ENCODE results near the gene NMNAT3.

Gene NMNAT3

GRCh38 chr3:139677388-139678155 lies at the start of gene NMNAT3:
TSS of gene NMNAT3 (minus strand) at chr3:139677972. CDS start at chr3:139627724, 50,248 bp downstream.
- Histone ChIP-seq H3K27ac (ENCODE audit: low read depth, low read length) (no peak within 1 kb of the TSS), H3K36me3 (ENCODE audit: insufficient read depth, low read length) (no peaks in the 10 kb centered on the region), H3K27me3 (ENCODE audit: control insufficient read depth in 1 of 2, insufficient read depth in 2 of 2, low read length in 2 of 2) (no peaks in the 10 kb centered on the region), H3K4me3 (ENCODE audit: low read depth in 1 of 2, low read length in 2 of 2) (peak within 1 kb of the TSS; percentile 81 to 89), H3K9ac (ENCODE audit: low read length) (peak within 1 kb of the TSS; percentile 26), H3K4me1 (ENCODE audit: insufficient read depth, low read length) (peaks cover 10% of the 10 kb centered on the region), H3K9me3 (ENCODE audit: low read length) (no peaks in the 10 kb centered on the region)

- Histone ChIP-seq H3K27ac (ENCODE audit: low read depth, low read length) (no peak overlapping the region), H3K9ac (ENCODE audit: low read length) (no peak overlapping the region), H3K27me3 (ENCODE audit: control insufficient read depth in 1 of 2, insufficient read depth in 2 of 2, low read length in 2 of 2) (no peaks in the 10 kb centered on the region), H3K4me3 (ENCODE audit: low read depth in 1 of 2, low read length in 2 of 2) (no peak overlapping the region), H3K9me3 (ENCODE audit: low read length) (no peaks in the 10 kb centered on the region), H3K36me3 (ENCODE audit: insufficient read depth, low read length) (no peaks in the 10 kb centered on the region), H3K4me1 (ENCODE audit: insufficient read depth, low read length) (no peaks in the 10 kb centered on the region)
Measured at GRCh38 chr3:139721370-139721769, 43.6 kb upstream of the NMNAT3 start.

DNA sequence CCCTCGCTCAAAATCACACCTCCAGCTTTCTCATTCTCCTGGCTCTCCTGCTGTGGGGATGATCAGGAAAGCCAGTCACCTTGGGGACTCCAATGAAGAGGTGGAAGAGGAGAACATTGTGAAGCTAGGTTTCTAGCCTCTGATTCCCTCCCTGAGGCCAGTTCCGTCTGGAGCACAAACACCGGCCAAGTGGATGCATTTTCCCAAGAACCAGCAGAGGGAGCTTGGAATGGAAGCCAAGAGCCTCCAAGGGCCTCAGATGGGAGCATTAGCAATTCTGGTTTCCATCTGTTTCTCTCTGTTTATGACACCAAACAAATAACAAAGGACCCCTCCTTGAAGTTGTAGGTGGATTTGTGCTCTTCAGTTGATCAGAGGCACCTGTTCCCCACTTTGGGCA lies 40.6 kb upstream of the NMNAT3 start:
- H3K4me3 ChIP-seq (ENCODE audit: low read depth in 1 of 2, low read length in 2 of 2) = no peak overlapping the region
- H3K4me1 ChIP-seq (ENCODE audit: insufficient read depth, low read length) = no peaks in the 10 kb centered on the region
- H3K9ac ChIP-seq (ENCODE audit: low read length) = no peak overlapping the region
- H3K27ac ChIP-seq (ENCODE audit: low read depth, low read length) = no peak overlapping the region
- H3K36me3 ChIP-seq (ENCODE audit: insufficient read depth, low read length) = no peaks in the 10 kb centered on the region
- no peaks in the 10 kb centered on the region for H3K27me3 ChIP-seq (ENCODE audit: control insufficient read depth in 1 of 2, insufficient read depth in 2 of 2, low read length in 2 of 2)
- H3K9me3 ChIP-seq (ENCODE audit: low read length) = no peaks in the 10 kb centered on the region

DNA sequence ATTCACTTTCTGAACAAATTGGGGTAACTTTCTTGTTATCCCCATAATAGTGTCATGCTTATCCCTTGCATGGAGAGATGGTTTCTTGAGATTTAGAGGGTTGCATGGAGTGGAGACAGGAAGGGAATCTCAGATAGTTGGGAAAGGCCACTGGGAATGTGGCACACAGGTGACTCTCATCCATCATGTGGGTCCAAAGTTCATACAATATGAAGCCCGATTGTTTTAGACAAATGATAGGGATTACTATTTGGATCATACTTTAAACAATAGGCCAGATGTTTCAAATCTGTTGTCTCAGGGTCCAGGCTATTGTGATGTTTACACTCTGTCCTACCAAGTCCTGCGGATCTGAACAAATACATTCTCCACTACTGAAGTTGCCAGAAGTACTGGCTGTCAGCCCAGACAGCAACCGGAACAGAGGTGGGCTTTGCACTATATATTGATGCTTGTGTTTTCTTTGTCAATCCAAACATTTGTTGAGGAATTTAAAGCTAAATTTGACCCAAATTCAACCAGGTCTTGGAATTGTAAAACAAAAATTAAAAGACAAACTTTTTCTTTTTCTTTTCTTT lies 39.2 kb upstream of the NMNAT3 start:
- no peaks in the 10 kb centered on the region for H3K36me3 ChIP-seq (ENCODE audit: insufficient read depth, low read length)
- no peak overlapping the region for H3K9ac ChIP-seq (ENCODE audit: low read length)
- H3K4me1 ChIP-seq (ENCODE audit: insufficient read depth, low read length) = no peaks in the 10 kb centered on the region
- no peak overlapping the region for H3K27ac ChIP-seq (ENCODE audit: low read depth, low read length)
- H3K27me3 ChIP-seq (ENCODE audit: control insufficient read depth in 1 of 2, insufficient read depth in 2 of 2, low read length in 2 of 2) = no peaks in the 10 kb centered on the region
- no peaks in the 10 kb centered on the region for H3K9me3 ChIP-seq (ENCODE audit: low read length)
- H3K4me3 ChIP-seq (ENCODE audit: low read depth in 1 of 2, low read length in 2 of 2) = no peak overlapping the region

DNA sequence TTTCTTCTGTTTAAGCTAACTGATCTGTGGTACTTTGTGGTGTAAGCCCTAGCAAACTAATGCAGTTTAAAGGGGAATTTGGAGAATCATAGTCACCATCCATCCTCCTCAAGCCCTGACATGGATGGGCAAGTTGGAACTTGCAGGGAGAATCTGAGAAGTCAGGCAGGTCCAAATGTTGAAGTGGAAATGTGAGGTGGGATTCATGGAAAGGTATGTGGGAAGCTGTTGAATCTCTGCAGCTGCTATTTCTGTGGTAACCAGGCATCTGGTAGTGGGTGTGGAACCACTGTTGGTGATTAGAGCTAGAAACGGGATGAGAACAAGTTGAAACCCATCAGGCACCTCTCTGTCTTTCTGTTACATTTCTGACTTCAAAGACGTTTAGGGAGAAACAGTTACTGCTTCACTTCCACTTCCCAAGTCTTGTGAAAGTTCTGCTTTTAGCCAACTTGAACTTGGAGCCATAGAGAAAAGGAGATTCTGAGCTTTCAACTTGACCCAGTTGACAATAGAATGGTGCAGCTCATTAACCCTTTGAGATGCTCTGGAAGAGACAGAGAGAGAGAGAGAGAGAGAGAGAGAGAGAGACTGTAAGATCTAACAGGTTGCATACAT lies 38.1 kb upstream of the NMNAT3 start:
- H3K4me3 ChIP-seq (ENCODE audit: low read depth in 1 of 2, low read length in 2 of 2) = no peak overlapping the region
- no peaks in the 10 kb centered on the region for H3K4me1 ChIP-seq (ENCODE audit: insufficient read depth, low read length)
- H3K36me3 ChIP-seq (ENCODE audit: insufficient read depth, low read length) = no peaks in the 10 kb centered on the region
- no peaks in the 10 kb centered on the region for H3K9me3 ChIP-seq (ENCODE audit: low read length)
- H3K9ac ChIP-seq (ENCODE audit: low read length) = no peak overlapping the region
- H3K27ac ChIP-seq (ENCODE audit: low read depth, low read length) = no peak overlapping the region
- H3K27me3 ChIP-seq (ENCODE audit: control insufficient read depth in 1 of 2, insufficient read depth in 2 of 2, low read length in 2 of 2) = no peaks in the 10 kb centered on the region

GRCh38 chr3:139715166-139715565 lies 37.4 kb upstream of the NMNAT3 start:
- Histone ChIP-seq H3K4me1 (ENCODE audit: insufficient read depth, low read length) (no peaks in the 10 kb centered on the region), H3K4me3 (ENCODE audit: low read depth in 1 of 2, low read length in 2 of 2) (no peak overlapping the region), H3K27me3 (ENCODE audit: control insufficient read depth in 1 of 2, insufficient read depth in 2 of 2, low read length in 2 of 2) (no peaks in the 10 kb centered on the region), H3K27ac (ENCODE audit: low read depth, low read length) (no peak overlapping the region), H3K9ac (ENCODE audit: low read length) (no peak overlapping the region), H3K9me3 (ENCODE audit: low read length) (no peaks in the 10 kb centered on the region), H3K36me3 (ENCODE audit: insufficient read depth, low read length) (no peaks in the 10 kb centered on the region)

DNA sequence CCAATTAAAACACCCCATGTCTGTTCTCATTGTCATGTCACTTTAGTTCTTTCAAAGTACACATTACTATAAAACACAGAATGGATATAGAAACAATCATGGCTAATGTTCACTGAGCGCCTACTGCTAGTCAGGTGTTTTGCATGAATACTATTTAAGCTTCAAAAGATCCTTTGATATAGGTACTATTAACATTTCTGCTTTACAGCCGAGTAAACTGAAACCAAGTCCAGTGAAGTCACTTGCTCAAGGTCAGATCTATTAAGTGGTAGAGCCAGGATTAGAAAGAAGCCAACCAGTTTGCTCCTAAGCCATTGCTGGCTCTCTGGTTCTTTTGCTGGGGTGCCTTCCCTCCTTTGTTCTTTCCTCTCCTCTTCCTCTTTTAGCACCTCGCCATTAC lies 32.4 kb upstream of the NMNAT3 start:
- no peaks in the 10 kb centered on the region for H3K9me3 ChIP-seq (ENCODE audit: low read length)
- no peaks in the 10 kb centered on the region for H3K27me3 ChIP-seq (ENCODE audit: control insufficient read depth in 1 of 2, insufficient read depth in 2 of 2, low read length in 2 of 2)
- H3K4me3 ChIP-seq (ENCODE audit: low read depth in 1 of 2, low read length in 2 of 2) = no peak overlapping the region
- H3K27ac ChIP-seq (ENCODE audit: low read depth, low read length) = no peak overlapping the region
- H3K36me3 ChIP-seq (ENCODE audit: insufficient read depth, low read length) = no peaks in the 10 kb centered on the region
- no peaks in the 10 kb centered on the region for H3K4me1 ChIP-seq (ENCODE audit: insufficient read depth, low read length)
- no peak overlapping the region for H3K9ac ChIP-seq (ENCODE audit: low read length)

GRCh38 chr3:139705631-139706030 lies 27.9 kb upstream of the NMNAT3 start:
- Histone ChIP-seq H3K9me3 (ENCODE audit: low read length) (no peaks in the 10 kb centered on the region), H3K4me3 (ENCODE audit: low read depth in 1 of 2, low read length in 2 of 2) (no peak overlapping the region), H3K27me3 (ENCODE audit: control insufficient read depth in 1 of 2, insufficient read depth in 2 of 2, low read length in 2 of 2) (no peaks in the 10 kb centered on the region), H3K36me3 (ENCODE audit: insufficient read depth, low read length) (no peaks in the 10 kb centered on the region), H3K9ac (ENCODE audit: low read length) (no peak overlapping the region), H3K4me1 (ENCODE audit: insufficient read depth, low read length) (no peaks in the 10 kb centered on the region), H3K27ac (ENCODE audit: low read depth, low read length) (no peak overlapping the region)

DNA sequence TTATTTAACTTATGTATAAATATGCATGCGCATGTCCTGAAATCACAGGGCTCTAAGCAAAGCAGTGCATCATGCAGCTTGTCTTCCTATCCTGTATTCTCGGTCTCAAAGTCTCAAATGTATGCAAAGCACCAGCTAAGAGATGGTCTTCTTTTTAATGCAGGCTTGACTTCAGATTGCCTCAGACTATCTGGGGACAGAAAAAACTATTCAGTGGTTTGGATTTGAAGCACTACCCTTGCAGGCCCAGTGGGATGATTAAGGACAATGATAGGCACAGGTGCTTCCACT lies 18.5 kb upstream of the NMNAT3 start:
- H3K27me3 ChIP-seq (ENCODE audit: control insufficient read depth in 1 of 2, insufficient read depth in 2 of 2, low read length in 2 of 2) = no peaks in the 10 kb centered on the region
- H3K4me3 ChIP-seq (ENCODE audit: low read depth in 1 of 2, low read length in 2 of 2) = no peak overlapping the region
- no peaks in the 10 kb centered on the region for H3K36me3 ChIP-seq (ENCODE audit: insufficient read depth, low read length)
- H3K27ac ChIP-seq (ENCODE audit: low read depth, low read length) = no peak overlapping the region
- H3K9ac ChIP-seq (ENCODE audit: low read length) = no peak overlapping the region
- no peaks in the 10 kb centered on the region for H3K9me3 ChIP-seq (ENCODE audit: low read length)
- H3K4me1 ChIP-seq (ENCODE audit: insufficient read depth, low read length) = no peaks in the 10 kb centered on the region

- Histone ChIP-seq H3K27me3 (ENCODE audit: control insufficient read depth in 1 of 2, insufficient read depth in 2 of 2, low read length in 2 of 2) (no peaks in the 10 kb centered on the region), H3K4me3 (ENCODE audit: low read depth in 1 of 2, low read length in 2 of 2) (no peak overlapping the region), H3K36me3 (ENCODE audit: insufficient read depth, low read length) (no peaks in the 10 kb centered on the region), H3K9ac (ENCODE audit: low read length) (no peak overlapping the region), H3K4me1 (ENCODE audit: insufficient read depth, low read length) (no peaks in the 10 kb centered on the region), H3K27ac (ENCODE audit: low read depth, low read length) (no peak overlapping the region), H3K9me3 (ENCODE audit: low read length) (no peaks in the 10 kb centered on the region)
Measured at GRCh38 chr3:139695426-139696313, 17.9 kb upstream of the NMNAT3 start.

DNA sequence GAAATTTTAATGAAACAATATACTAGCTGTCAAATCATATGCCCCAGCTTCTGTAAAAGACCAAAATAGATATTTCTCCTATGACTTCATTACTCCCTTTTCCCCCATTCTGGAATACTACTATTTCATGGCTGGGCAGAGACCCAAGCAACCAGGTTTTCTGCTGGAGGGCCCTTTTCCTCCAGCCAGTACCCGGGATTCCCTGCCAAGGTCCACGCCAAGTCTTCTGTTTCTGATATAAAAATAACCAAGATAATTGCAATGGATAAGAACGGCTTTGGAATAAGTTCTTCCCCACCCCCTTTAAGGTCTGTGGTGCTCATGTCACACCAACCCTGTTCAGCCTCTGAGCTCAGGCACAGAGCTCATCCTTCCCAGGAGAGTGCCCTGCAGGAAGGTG lies 17.2 kb upstream of the NMNAT3 start:
- Histone ChIP-seq H3K27me3 (ENCODE audit: control insufficient read depth in 1 of 2, insufficient read depth in 2 of 2, low read length in 2 of 2) (no peaks in the 10 kb centered on the region), H3K4me3 (ENCODE audit: low read depth in 1 of 2, low read length in 2 of 2) (no peak overlapping the region), H3K9me3 (ENCODE audit: low read length) (no peaks in the 10 kb centered on the region), H3K36me3 (ENCODE audit: insufficient read depth, low read length) (no peaks in the 10 kb centered on the region), H3K27ac (ENCODE audit: low read depth, low read length) (no peak overlapping the region), H3K4me1 (ENCODE audit: insufficient read depth, low read length) (no peaks in the 10 kb centered on the region), H3K9ac (ENCODE audit: low read length) (no peak overlapping the region)

Data from muscle layer of colon (tissue), 2 donors.